Astrocyte of the spinal cord (primary cell): ENCODE results near the gene CA12.

Experiments used
- DNase-seq: peaks from one replicate; pipeline ENCODE4 v3.0.0; 2011; ENCODE audit warnings: low read depth, low spot score
- H3K4me3 ChIP-seq: 2 replicates; pipeline ENCODE4 v1.5.1; 2011; ENCODE audit warnings: low read depth, mild to moderate bottlenecking, low read length, moderate library complexity
- CTCF ChIP-seq: IDR thresholded peaks from 2 replicates; pipeline ENCODE4 v1.5.1; 2012; ENCODE audit warnings: low read depth, mild to moderate bottlenecking, low read length, inconsistent platforms
- in situ Hi-C: cut with HindIII; loops from 2 replicates; pipeline ENCODE4 v1.10.0; 2017; ENCODE audit warnings: low sequenced_read_pairs

Gene CA12

DNA sequence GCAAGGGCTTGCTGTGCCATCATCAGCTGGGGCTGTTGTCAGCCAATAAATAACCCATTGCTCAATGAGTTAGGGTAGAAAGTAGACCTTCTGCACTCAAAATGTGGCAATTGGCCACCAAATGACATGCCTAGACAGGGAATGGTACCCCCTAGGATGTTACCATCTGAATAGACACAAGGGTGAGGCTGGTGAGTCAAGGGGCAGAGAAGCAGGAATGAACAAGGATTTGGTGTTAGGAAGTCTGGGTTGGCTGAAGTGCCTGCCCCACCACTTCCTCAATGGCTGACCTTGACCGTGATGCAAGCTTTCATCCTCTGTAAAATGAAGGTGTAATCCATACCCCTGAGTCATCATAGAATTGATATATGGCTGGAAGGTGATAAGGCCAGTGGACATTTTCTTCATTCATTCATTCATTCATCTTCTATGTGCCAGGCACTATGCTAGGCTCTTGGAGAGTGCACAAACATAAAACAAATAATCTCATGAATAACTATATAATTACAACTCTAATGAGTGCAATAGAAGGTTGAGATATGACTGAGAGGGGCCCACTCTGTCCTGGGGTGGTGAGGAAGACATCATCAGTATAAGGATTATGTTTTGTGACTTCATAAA is 4.4 kb upstream of the CA12 start:
- in situ Hi-C loops, result no loop called here
- DNase-seq, result no peak
- TF ChIP-seq CTCF, result no peak
- no peak overlapping the region for H3K4me3 ChIP-seq

GRCh38 chr15:63384906-63385305 is 3.3 kb upstream of the CA12 start:
- TF ChIP-seq CTCF, result no peak
- no peak for DNase-seq

DNA sequence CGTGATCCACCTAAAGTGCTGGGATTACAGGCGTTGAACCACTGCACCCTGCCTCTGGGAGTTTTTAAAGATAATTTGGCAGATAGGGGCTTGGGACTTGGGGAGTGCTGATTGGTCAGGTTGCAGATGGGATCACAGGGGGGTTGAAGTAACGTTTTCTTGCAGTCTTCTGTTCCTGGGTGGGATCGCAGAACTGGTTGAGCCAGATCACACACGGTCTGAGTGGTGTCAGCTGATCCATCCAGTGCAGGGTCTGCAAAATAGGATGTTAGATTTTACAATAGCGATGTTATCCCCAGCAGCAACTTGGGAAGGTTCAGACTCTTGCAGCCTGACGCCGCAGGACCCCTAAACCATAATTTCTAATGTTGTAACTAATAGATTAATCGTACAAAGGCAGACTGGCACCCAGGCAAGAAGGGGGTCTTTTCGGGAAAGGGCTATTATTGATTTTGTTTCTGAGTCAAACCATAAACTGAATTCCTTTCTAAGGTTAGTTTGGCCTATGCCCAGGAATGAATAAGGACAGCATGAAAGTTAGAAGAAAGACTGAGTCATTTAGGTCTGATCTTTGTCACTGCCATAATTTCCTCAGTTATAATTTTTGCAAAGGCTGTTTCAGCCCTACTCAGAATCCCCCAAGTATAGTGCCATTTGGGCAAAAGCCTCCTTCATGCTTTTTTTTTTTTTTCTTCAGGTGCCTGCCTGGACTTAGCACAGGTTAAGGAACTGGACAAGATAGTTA is 1.5 kb upstream of the CA12 start:
- in situ Hi-C loops, result no loop called here
- TF ChIP-seq CTCF, result no peak
- DNase-seq, result peak; percentile 45
- no peak overlapping the region for H3K4me3 ChIP-seq

More at GRCh38 chr15:63384906-63385305, 3.3 kb upstream of the CA12 start:
- H3K4me3 ChIP-seq, result no peak overlapping the region
- in situ Hi-C loops, result no loop called here

GRCh38 chr15:63380808-63381282 is 801 bp downstream of the CA12 start:
- DNase-seq, result no peak
- in situ Hi-C loops, result no loop called here
- no peak for TF ChIP-seq CTCF
- peak overlapping the region; percentile 66 for H3K4me3 ChIP-seq

- peak overlapping the region; percentile 66 for H3K4me3 ChIP-seq
- TF ChIP-seq CTCF, result no peak
- DNase-seq, result peak; percentile 15
- in situ Hi-C loops, result no loop called here
Observed at GRCh38 chr15:63380151-63380807, 1.4 kb downstream of the CA12 start.

DNA sequence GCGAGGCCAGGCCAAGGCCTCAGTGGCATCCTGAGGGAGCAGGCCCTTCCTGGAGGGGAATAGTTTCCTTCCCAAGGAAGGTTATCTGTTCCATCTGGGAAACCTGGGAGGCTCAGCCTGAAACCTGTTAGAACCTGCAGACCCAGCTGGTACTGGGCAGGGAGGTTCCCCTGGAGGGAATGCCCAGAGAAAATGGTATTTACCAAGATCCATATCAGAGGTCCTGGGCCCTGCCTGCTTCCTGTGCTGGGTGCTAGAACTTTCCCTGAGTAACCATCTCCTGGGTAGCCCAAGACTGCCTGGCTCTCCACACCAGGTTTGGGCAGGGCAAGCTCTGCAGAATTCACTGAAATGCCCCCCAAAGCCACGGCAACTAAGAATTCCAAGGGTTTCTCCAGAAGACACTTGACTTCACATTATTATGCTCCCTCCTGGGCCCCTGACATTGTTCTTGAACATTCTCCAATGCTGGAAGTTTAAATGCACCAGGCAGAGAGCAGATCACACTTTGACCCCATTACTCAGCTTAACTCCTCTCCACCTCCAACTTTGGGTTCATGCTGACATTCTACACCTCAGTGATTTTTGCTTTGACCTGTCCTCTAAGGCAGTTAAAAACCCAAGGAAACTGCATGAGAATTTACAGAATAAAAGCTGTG is 2.0 kb downstream of the CA12 start:
- no peak for TF ChIP-seq CTCF
- in situ Hi-C loops, result no loop called here
- H3K4me3 ChIP-seq, result no peak overlapping the region
- DNase-seq, result no peak
